Measurements from ENCODE around the gene AEBP1. TPM values are rescaled to one million over a fixed set of nuclear protein-coding genes. Genes with fewer than 3 reads are reported as not detected.

The AEBP1 gene
- total RNA-seq, 1 experiment from 2014 or later = not detected

DNA sequence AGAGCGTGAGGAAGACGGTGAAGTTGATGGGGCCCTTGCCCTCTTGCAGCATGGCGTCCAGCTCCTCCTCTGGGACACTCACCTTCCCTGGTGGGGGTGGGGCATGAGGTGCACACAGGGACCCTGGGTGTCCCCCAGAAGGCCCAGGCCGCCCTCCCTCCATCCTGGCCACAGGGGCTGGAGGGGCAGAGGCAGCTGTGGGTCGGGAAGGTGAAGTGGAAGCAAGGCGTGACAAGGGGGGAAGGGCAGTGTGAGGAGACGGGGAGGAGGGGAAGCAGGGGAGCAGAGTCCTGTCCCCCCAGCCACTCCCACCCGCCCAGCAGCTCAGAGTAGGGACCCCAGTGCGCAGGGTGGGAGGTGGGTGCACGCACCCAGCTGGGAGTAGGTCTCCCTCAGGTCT lies 36.2 kb downstream of the AEBP1 start:
- no peak for DNase-seq (ENCODE audit: low read depth)

DNA sequence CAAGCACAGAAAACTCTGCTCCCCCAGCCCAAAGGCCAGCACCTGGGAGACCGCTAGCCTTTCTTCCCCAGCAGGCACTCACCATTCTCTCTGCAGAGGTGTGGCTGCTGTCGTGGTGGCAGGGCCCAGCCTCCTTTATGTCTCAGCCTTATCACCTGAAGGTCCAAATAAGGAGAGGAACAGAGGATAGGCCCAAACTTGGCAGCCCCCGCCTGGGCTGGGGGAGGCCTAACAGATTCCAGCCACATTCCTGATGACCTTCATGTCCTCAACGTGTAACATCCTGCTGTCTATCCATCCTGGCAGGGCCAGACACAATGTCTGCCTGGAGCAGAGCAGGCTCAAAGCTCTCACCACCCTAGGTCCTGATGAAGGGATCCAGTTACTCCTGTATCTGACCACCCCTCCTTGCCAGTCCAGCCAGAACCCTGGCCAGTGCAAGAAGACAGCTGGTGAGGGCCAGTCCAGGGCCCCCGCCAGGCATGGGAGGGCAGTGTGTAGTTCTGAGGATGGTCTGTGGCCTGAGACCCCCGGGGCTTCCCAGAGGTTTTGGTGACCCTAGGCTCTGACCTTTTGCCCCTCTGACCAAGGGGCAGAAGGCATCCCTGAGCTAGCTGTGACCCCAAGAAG lies 37.2 kb downstream of the AEBP1 start, which contains the start of gene MYL7:
Gene MYL7 (minus strand): TSS at position 112 of the 630 bp plus-strand sequence. CDS start 27 bp downstream, at position 85.
- no peak for DNase-seq (ENCODE audit: low read depth)

DNA sequence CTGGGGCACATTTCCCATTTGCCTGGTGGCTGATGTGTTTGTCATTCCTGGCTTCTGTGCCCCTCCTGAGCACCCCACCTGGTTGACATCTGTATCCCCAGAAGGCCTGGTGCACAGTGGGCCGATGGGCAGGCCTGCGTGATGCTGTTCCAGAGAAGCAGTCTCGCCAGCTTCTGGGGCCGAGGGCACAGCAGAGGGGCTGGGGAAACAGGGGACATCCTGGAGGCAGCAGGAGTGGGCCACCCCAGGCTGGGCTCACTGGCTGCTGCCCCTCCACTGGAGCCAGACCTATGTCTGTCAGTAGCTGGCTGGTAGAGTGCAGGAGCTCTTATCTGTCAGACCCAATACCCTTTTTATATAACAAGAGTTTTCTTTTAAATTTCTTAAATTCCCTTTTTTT lies 37.9 kb downstream of the AEBP1 start:
- DNase-seq (ENCODE audit: low read depth) = no peak

DNA sequence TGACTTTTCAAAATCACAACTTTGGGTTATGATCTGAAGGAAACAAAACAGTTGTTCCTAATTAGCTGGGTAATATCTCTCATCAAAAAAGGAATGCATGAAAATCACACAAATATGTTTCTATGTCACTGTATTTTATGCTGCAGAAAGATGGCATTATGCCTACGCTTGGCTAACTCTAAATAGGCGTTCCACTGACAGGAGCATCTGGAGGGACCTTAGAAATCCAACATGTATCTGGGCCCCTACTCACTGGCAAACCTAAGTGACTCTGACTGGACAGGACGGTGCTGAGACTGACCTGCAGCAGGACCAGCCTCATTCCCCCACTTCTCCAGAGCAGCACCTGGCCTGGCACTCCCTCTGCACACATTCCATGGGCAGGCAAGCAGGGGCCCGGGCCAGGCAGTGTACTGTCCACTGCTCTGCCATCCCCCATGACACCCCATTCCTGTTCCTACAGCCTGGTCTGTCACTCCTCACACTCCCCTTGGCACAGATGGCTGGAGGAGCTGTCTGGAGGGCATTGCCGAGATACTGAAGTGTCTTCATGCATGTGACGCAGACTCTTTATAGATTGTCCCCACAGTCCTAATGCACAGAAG lies 39.6 kb downstream of the AEBP1 start:
- no peak for DNase-seq (ENCODE audit: low read depth)

DNA sequence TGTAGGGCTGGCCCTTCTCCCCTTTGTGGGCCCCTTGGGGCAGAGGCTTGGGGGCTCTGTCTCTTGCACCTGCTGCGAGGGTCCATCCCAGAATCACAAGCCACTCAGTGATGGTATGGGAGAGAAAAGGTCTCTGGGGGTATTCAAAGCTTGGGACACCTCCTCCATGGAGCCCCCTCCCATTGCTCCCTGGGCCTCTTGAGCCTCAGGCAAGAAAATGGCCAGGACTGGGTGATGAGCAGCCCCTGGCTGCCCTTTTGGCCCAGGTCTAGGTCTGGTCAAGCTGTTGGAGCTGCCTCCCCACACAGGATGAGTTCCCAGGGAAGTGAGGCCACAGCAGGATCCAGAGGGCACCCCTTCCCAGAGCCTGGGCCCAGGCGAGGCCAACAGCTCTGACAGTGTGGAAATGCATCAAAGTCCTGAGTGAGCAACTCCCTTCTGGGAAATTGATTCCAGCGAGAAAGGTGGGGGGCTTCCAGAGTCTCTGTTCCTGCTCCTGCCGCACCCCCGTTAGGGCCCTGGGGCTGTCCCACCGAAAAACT lies 40.4 kb downstream of the AEBP1 start:
- no peak for DNase-seq (ENCODE audit: low read depth)

DNA sequence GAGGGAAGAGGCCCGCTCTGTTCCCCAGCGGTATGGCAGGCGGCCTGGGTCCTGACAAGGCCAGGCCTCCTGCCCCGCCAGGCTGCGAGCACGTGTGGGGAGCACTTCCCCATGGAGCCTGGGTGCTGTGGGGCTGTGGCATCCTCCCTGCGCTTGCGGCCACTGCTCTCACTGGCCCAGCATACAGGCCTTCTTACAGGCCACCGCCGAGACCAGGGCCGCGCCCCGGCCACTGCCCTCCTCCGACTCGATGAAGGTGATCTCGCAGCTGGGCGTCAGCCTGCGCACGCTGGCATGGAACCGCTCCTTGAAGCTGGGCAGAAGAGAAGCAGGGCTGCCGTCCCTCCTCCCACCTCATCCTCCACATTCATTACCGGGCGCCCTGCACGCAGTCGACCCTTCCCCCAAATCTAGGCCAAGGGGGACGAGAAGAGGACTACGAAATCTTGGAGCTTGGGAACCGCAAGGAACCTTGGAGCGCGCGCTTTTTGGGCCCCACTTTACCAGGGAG lies 40.9 kb downstream of the AEBP1 start:
- no peak for DNase-seq (ENCODE audit: low read depth)

DNA sequence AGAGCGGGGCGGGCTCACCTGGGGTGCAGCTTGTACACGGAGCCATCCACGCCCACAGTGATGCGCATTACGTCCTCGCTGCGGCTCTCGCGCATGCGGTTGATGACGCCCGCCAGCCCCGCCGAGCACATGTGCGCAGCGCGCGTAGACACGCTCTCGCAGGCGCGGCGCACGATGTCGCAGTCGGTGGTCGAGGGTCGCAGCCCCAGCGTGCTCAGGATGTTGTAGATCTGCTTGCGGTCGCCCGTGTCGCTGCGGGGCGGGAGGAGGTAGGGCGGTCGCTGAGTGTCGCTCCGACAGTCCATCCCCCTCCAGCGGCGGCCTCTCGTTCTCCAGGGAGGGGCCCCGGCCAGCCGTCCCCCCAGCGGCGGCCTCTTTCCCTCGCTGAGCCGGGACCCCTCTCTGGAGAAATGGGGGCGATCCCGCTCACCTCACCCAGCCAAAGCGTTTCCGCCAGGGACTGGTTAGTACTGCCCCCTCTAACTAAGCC lies 41.4 kb downstream of the AEBP1 start:
- DNase-seq (ENCODE audit: low read depth) = no peak

DNA sequence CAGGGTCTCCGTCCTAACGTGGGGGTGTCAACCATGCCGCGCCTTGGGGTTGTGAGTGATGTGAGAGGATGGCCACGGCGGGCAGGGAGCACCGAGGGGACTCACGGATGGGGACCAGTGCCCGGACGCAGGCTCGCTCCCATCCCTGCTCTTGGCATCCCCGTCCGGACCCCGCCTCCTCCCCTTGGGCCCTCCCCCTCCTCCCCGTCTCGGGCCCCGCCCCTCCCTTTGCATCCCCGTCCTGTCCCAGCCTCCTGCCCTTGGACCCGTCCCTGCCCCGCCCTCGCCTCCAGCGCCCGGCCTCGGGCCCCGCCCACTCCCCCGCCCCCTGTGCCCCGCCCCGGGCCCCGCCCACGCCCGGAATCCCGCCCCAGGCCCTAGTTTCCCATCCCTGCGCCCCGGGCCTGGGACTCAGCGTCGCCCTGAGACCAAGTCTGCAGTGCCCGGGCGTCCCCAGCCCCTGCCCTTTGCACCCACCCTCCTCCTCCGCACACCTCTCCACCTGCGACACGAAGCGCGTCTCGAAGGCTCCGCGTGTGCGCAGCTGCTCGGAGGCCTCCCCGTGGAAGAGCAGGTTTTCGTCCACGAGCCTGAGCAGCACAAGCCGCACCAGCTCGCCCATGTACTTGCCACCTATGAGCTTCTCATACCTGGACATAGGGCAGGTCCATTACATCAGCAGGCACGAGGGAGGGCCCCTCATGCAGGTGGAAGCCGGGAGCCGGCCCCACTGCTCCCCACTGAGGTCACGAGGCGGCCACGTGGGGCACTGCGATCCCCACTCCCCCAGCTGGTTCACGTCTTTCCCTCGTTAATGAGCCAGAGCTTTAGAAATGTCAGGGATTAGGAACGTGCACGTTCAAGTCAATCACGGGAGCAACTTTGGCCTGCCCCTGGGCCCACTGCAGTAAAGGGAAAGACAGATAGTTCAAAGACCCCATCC lies 42.1 kb downstream of the AEBP1 start:
- no peak for DNase-seq (ENCODE audit: low read depth)

DNA sequence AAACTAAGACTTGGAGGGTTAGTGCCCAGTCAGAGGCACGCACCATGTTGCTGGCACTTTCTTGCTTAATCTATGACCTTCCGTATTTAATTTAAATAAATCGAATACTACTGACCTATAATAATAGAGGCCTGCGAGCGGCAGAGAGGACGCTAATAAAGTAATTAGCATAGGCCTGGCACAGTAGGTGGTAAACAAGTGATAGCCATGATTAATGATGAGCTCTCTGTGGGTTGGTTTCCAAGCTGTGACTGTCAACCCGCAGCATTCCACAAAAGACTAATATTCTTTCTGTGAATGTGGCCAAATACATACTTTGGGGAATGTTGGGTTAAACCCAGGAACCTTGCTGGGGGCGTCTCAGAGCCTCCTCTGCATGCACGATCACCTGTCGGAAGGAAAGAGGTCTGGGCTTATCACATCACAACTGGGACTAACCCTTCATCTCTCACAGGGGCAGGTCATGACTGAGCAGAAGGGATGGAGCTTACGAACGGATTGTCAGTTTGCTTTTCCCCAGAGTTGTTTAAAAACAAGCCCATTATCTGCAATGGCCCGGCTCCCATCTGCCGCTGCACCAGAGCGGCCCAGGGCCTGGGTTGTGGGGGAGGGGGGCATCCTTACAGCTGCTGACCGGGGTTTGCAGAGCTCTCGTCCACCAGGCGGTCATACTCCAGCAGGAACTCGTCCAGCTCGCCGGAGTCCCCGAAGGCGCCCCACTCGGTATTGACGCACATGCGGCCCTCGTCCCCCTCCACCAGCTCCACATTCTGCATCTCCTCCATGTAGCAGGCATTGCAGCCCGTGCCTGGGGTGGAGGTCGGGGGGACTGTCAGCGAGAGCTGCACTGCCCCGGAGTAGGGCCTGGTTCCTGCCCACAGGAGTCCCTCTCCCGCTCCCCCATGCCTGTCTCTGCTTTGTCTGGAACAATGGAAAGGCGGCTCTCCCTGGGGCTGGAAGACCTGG lies 43.2 kb downstream of the AEBP1 start:
- no peak for DNase-seq (ENCODE audit: low read depth)

DNA sequence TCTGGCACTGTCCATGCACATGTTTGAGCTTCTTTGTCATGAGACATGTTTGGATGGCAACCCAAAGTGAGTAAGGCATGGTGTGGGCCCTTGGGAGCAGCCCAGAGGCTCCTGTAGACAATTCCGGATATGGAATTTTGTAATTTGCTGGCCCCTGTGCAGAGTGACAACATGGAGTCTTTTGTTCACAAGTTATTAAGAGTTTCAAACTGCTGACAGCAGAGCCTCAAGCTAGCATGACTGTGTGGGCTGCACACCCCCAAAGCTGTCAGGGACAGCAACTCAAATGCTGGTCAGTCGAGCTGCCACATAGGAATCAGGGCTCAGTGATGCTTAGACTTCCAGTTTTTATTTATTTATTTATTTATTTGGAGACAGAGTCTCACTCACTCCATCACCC lies 44.0 kb downstream of the AEBP1 start:
- no peak for DNase-seq (ENCODE audit: low read depth)

DNA sequence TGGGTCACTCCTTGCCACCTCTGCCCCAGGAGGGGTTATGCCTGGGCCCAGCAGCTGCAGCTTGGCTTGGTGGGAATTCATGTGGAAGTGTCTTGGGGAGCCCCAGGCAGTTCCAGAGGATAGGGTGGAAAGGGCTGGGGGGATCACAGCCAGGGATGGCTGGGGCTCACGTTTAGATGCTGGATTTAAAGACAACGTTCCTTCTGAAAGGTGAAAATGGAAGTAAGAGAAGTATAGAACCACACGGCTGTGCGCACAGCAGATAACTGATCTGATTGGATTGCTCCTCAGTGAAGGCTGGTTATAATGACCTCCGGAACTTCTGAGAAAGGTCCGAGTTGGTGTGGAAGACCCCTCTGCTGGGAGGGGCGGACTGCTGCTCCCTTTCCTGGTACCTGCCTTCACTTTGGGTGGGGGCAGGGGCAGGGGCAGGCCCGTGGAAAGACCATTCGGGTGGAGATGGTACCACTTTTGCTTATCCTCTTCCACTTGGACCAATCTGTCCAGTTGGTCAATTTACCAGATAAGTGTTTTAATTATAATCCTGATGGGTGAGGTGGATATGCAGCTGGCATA lies 44.9 kb downstream of the AEBP1 start:
- no peak for DNase-seq (ENCODE audit: low read depth)

DNA sequence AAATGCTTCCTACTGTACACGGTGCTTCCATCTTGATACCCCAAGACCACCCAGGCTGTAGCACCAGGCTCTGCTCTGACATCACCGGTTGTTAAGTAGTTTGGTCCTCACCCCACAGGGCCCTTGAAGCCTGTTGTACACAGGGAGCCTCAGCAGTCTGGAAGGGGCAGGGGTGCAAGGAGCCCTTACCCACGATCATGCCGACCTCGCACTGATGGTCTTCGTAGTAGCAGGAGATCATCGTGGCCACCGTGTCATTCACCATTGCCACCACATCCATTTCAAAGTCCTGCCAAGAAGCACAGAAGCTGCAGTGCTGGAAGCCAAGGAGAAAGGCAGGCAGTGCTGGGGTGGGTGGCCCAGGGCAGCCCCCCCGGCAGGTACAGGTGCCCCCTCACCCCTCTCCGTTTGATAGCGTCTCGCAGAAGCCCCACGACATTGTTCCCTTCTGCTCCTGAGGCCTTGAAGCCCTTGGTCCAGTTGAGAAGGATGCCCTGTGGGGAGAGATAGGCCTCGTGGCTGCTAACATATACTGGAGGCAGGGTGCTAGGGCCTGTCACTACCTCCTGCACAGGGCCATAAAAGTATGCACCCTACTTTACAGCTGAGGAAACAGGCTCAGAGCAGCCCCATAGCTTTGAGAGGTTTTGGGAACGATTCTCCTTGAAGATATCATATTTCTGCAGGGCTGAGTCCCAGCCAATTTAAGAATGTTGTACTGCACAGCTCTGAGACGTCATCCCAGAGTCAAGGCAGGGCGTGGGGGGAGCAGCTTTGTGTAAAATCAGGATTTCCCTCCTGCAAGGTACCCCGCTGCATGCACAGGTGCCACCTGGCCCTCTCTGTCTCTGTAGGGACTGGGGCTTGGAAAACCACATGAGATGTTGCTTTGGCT lies 45.7 kb downstream of the AEBP1 start:
- no peak for DNase-seq (ENCODE audit: low read depth)

DNA sequence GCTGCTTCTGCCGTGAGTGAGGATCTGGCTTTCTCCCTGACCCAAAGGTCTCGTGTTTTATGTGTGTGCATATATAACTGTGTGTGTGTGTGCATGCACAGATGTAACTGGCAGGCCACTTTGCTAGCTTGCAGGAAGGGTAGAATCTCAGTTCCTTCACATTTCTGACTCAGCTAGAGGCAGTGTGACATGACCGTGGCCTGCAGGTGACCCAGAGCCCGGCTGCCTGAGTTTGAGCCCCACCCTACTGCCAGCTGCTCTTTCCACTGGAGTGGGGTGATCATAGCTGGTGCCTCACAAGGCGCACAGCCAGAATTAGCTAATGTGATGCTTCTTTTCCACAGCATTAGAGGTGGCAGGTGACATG lies 46.3 kb downstream of the AEBP1 start:
- peak; percentile 39 for DNase-seq (ENCODE audit: low read depth)

DNA sequence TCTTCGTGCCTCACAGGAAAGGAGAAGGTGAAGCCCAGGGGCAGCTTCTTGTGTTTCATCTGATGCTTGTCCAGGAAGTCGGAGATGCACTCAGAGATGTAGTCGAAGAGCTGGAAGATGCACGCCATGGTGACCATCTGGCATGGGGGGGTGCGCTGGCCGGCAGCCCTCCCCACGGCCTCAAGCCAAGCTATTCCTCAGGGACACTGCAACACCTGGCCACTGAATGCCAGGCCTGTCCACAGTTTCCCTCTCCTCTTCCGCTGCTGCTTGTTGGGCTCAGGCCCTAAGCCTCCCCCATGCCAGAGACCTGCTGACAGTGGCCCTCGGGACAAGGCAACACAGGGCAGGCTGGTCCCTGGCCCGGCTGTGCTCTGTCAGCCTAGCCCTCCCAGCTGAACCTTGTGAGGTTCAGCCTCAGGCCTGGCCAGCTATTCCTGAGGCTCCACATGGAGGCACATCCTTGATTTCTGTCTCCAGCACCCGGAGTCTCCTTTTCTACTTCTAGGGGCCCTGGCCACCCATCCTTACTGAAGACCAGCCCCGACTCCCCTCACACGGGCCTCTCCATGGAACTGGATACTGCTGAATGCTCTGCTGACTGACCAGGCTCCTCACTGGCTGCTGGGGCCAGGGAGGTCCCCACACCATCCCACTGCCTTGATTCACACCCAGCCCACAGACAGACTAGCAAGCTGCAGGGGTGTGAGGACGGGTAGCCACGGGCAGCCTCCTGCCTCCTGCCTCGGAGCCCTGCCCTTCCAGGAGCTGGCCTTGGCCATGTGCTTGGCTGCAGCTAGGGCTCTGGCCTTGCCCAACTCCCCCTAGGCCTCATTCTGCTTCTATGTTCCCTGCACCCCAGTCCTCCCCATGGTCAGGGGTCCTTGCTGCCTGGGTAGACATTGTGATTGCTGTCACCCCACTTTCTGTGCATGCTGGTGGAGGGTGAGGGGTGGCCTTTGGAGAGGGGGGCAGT lies 47.1 kb downstream of the AEBP1 start:
- DNase-seq (ENCODE audit: low read depth) = no peak

DNA sequence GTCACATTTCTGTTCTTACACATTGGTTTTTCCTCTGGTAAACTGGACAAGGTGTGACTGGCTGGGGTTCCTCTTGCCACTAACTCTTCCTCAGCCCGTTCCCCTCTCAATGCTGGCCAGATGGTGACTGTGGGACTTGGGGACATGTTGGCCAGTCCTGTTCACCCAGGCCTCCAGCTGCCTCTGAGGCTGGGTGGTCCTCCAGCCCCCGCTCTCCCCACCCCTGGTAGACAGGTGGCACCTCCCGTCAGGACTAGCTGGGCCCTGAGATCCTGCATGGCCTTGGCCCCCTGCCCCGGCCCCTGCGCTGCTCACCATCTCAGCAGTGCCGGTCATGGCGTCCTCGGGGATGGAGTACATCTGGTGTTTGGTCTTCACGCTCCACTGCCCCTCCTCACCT lies 47.8 kb downstream of the AEBP1 start:
- DNase-seq (ENCODE audit: low read depth) = no peak

DNA sequence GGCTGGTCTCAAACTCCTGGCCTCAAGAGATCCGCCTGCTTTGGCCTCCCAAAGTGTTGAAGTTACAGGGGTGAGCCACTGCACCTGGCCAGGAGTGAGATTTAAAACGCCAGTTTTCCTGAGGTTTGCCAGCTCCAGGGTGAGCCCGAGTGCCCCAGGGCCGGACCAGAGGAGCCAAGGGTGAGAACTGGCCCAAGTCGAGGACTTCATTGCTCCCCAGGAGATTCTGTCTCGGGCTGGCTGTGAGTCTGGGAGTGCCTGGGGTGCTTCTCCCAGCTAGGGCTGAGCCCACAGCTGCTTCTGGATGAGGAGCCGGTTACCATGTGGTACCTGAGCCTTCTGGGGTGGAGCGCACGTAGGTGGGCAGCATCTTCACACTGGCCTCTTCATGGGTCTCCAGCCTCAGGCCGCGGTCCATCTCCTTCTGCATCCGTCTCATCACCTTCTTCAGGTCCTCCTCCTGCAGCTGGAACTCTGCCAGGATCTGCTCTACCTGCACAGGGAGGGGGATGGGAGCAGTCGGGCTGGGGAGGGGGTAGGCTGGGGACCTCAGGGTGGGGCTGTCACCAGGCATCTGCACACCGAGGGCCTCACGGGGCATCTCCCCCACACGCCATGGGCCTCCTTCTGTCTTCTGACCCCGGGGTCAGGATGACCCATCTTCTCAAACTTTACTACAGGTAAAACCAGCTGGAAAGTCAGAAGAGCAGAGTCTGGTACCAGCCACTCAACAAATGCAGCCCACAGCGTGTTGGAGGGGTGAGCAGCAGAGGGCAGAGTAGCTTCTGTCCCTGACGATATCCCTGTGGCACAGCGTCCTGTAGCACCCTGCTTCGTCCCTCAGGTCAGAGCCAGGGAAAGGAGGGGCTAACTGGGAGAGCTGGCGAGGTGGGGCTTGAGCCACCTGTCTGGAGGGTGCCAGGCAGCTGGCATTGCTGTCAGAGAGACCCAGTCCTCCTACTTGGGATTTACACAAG lies 49.1 kb downstream of the AEBP1 start:
- no peak for DNase-seq (ENCODE audit: low read depth)

DNA sequence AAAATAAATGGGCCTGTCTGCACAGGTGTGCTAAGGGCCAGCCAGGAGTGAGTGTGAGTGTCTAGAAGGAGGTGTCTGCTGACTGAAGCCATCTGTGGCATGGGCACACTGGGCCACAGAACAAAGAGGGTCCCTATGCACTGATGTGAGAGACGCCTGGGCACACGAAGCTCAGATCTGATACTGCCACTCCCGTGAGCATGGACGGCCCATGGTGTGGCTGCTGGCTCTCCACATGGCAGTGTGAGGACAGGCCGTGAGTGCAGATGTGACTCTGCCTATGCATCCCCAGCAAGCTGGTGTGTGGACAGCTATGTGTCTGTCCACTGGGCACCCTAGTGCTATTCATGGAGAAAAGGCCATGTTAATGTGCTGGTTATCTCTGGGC lies 49.8 kb downstream of the AEBP1 start:
- no peak for DNase-seq (ENCODE audit: low read depth)
